ENCODE results near the gene ADARB2.

DNA sequence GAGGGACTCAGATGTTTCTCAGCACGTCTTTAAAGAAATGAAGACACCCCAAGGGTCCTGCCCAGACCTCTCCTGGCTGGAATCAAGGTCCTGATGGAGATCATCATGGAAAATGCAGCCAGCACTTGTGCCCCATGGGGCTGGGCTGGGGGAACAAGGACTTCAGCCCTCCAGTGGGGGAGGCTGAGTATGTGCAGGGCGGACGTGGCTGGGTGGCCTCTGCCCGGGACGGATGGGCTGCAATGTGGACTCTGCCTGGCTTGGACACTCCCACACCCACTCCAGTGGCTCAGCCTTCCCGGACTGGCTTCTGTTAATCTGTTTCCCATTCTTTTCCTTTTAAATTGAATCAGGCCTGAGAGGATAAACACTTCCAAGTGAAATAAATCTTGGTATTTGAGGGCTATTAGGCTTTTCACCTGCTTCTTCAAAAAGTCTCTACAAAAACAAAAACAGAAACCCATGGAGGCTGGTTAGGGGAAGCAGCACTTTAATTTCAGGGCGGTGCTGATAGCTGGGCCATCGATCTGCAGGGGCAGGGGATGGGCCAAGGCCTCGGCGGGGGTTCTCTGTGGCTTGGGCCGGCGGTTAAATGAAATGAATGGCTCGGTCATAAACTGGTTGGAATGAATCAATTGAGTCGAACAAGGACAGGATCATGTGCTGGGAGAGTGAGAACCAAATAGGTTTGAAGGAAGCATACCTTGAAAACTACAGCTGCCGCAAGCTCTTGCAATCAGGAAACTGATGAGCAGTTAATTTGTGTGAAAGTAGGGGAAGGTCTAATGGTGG is 51.4 kb downstream of the ADARB2 start:
- TF ChIP-seq, protein P1, sequence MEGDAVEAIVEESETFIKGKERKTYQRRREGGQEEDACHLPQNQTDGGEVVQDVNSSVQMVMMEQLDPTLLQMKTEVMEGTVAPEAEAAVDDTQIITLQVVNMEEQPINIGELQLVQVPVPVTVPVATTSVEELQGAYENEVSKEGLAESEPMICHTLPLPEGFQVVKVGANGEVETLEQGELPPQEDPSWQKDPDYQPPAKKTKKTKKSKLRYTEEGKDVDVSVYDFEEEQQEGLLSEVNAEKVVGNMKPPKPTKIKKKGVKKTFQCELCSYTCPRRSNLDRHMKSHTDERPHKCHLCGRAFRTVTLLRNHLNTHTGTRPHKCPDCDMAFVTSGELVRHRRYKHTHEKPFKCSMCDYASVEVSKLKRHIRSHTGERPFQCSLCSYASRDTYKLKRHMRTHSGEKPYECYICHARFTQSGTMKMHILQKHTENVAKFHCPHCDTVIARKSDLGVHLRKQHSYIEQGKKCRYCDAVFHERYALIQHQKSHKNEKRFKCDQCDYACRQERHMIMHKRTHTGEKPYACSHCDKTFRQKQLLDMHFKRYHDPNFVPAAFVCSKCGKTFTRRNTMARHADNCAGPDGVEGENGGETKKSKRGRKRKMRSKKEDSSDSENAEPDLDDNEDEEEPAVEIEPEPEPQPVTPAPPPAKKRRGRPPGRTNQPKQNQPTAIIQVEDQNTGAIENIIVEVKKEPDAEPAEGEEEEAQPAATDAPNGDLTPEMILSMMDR (IDR thresholded peaks at IDR 0.05; ENCODE audit: insufficient read depth, low read length), result no peak
- TF ChIP-seq POLR2AphosphoS5 (IDR thresholded peaks at IDR 0.05; ENCODE audit: low read depth) (no peak), SPI1 (IDR thresholded peaks at IDR 0.05; ENCODE audit: borderline replicate concordance, low read depth) (no peak), GABPA (IDR thresholded peaks at IDR 0.05; ENCODE audit: low read depth) (no peak)
- TF ChIP-seq, protein P2, sequence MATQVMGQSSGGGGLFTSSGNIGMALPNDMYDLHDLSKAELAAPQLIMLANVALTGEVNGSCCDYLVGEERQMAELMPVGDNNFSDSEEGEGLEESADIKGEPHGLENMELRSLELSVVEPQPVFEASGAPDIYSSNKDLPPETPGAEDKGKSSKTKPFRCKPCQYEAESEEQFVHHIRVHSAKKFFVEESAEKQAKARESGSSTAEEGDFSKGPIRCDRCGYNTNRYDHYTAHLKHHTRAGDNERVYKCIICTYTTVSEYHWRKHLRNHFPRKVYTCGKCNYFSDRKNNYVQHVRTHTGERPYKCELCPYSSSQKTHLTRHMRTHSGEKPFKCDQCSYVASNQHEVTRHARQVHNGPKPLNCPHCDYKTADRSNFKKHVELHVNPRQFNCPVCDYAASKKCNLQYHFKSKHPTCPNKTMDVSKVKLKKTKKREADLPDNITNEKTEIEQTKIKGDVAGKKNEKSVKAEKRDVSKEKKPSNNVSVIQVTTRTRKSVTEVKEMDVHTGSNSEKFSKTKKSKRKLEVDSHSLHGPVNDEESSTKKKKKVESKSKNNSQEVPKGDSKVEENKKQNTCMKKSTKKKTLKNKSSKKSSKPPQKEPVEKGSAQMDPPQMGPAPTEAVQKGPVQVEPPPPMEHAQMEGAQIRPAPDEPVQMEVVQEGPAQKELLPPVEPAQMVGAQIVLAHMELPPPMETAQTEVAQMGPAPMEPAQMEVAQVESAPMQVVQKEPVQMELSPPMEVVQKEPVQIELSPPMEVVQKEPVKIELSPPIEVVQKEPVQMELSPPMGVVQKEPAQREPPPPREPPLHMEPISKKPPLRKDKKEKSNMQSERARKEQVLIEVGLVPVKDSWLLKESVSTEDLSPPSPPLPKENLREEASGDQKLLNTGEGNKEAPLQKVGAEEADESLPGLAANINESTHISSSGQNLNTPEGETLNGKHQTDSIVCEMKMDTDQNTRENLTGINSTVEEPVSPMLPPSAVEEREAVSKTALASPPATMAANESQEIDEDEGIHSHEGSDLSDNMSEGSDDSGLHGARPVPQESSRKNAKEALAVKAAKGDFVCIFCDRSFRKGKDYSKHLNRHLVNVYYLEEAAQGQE (IDR thresholded peaks at IDR 0.05; ENCODE audit: insufficient replicate concordance, low read depth), result no peak

Data from HL-60 (cell line).